WI38 (cell line): ENCODE measurements around the gene ZMAT3.

Experiments used
- H3K4me3 ChIP-seq: 2 replicates; pipeline ENCODE4 v1.5.1; 2011; ENCODE audit warnings: low read depth, mild to moderate bottlenecking, control low read depth, low read length
- TF ChIP-seq, protein P1 (sequence below): IDR thresholded peaks from 2 replicates; pipeline ENCODE4 v1.5.1; 2012; ENCODE audit warnings: low read depth, mild to moderate bottlenecking, control low read depth, low read length

The ZMAT3 gene

DNA sequence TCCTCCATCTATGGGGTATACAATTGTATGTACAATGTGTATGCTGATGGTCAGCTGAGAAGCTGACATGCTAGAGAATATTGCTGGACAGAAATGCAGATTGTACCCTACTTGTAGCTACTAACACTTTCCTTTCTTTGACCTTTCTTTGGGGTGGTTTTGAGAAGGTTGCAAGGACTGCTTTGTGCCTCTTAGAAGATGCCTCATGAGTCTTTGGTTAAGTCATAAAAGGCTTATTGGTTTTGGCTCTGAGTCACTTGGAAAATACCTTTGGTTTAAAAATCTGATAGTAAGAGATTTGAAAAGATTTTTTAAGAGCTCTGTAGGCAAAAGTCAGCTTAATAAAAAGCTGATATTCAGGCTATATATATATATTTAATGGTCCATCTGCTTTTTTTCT, 71.5 kb downstream of the ZMAT3 start:
- no peak overlapping the region for H3K4me3 ChIP-seq
- TF ChIP-seq, protein P1, sequence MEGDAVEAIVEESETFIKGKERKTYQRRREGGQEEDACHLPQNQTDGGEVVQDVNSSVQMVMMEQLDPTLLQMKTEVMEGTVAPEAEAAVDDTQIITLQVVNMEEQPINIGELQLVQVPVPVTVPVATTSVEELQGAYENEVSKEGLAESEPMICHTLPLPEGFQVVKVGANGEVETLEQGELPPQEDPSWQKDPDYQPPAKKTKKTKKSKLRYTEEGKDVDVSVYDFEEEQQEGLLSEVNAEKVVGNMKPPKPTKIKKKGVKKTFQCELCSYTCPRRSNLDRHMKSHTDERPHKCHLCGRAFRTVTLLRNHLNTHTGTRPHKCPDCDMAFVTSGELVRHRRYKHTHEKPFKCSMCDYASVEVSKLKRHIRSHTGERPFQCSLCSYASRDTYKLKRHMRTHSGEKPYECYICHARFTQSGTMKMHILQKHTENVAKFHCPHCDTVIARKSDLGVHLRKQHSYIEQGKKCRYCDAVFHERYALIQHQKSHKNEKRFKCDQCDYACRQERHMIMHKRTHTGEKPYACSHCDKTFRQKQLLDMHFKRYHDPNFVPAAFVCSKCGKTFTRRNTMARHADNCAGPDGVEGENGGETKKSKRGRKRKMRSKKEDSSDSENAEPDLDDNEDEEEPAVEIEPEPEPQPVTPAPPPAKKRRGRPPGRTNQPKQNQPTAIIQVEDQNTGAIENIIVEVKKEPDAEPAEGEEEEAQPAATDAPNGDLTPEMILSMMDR = no peak

DNA sequence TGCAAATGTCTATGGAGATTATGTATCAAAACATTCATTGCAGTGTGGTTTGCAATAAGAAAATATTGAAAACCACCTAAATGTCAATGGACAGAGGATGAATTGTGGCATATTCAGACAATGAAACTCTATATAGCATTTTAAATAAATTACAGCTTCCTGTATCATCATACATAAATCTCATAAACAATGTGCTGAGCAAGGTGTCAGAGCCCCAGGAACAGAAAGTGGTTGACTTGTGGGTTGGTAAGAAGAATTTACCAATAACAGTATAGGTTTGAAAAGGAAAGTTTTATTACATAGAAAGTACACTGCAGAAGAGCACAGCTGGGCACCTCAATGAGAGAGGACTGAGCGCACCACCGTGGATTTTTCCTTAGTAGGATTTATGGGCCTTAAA, 75.2 kb downstream of the ZMAT3 start:
- H3K4me3 ChIP-seq = no peak overlapping the region
- TF ChIP-seq, protein P1 = no peak

DNA sequence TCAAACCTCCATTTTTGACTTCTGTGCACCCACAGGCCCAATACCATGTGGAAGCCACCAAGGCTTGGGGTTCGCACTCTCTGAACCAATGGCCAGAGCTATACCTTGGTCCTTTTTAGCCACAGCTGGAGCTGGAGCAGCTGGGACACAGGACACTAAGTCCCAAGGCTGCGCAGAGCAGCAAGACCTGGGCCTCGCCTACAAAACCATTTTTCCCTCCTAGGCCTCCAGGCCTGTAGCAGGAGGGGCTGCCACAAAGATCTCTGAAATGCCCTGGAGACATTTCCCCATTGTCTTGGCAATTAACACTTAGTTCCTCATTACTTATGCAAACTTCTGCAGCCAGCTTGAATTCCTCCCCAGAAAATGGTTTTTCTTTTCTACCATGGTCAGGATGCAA, 81.3 kb downstream of the ZMAT3 start:
- no peak overlapping the region for H3K4me3 ChIP-seq
- TF ChIP-seq, protein P1 = no peak

DNA sequence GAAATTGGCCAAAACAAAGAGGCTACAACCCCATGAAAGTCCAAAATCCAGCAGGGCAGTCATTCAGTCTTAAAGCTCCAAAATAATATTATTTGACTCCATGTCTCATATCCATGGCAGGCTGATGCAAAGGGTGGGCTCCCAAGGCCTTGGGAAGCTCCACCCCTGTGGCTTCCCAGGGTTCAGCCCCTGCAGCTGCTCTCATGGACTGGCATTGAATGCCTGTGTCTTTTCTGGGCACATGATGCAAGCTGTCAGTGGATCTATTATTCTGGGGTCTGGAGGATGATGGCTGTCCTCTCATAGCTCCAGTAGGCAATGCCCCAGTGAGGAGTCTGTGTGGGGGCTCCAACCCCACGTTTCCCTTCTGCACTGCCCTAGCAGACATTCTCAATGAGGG, 81.8 kb downstream of the ZMAT3 start:
- TF ChIP-seq, protein P1 = no peak
- H3K4me3 ChIP-seq = no peak overlapping the region

DNA sequence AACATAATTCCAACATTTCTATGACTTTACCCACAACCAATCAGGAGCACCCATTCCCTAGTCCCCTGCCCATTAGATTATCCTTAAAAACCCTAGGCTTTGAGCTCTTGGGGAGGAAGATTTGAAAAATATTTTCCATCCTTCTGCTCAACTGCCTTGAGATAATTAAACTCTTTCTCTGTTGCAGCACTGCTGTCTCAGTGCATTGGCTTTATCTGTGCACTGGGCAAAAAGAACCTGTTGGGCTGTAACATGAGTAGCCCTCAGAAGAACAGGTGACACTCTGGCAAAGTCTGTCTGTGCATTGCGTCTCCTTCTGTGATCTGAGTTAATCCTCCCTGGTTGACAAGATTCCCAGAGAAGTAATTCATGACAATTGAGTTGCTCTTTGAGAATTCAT, 83.9 kb downstream of the ZMAT3 start:
- H3K4me3 ChIP-seq = no peak overlapping the region
- TF ChIP-seq, protein P1 = no peak

DNA sequence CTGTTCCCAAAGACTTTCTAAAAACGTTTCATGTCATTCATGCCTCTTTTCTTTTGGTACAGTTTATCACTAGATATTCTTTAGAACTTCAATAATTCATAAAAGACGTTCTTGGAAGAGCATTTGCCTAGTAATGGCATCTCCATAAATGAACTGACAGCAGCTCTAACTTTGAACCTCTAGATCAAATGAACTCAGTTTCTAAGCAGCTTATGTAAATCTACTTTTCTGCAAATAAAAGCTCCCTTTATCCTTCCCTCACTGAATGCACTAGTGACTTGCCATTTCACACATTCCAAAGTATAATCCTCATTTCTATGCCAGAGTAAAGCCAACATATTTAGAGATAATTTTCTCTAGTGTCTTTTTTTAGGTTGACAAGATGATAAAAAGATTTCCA, 85.2 kb downstream of the ZMAT3 start:
- H3K4me3 ChIP-seq = no peak overlapping the region
- TF ChIP-seq, protein P1 = no peak

DNA sequence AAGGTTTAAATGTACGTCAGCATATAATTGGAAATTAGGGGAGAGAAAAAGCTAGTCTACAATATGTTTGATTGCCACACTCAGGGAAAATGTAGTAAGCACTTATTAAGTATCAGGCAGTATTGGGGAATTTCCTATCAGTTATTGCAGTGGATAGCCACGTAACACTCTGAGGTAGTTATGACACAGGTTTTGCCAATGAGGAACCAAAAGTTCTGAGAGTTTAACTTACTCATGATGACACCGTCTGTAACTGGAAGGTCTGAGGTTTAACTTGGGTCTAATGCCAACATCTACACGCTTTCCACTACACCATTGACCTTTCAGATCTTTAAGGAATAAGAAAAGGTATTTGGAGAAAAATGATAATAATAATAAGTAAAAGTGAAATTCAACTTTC, 89.5 kb downstream of the ZMAT3 start:
- H3K4me3 ChIP-seq = no peak overlapping the region
- TF ChIP-seq, protein P1 = no peak
